HG02852 (cell line): ENCODE results near the gene FGGY.
A peak's percentile ranks its signal among the peaks of the same experiment; 100 is the strongest.
"Not testable (repeated sequence)": the region's sequence is repeated elsewhere in the genome, so short reads cannot be mapped to it uniquely, and the experiment has no call there.

Source experiments
- ATAC-seq: cut with Tn5 transposase; IDR thresholded peaks from one replicate; pipeline ENCODE4 v1.9.1; 2021; ENCODE audit warnings: mild to moderate bottlenecking, moderate library complexity; ENCODE audit not compliant: unreplicated experiment

Gene FGGY

GRCh38 chr1:59565611-59566410 is 268.9 kb downstream of the FGGY start:
- no peak for ATAC-seq

DNA sequence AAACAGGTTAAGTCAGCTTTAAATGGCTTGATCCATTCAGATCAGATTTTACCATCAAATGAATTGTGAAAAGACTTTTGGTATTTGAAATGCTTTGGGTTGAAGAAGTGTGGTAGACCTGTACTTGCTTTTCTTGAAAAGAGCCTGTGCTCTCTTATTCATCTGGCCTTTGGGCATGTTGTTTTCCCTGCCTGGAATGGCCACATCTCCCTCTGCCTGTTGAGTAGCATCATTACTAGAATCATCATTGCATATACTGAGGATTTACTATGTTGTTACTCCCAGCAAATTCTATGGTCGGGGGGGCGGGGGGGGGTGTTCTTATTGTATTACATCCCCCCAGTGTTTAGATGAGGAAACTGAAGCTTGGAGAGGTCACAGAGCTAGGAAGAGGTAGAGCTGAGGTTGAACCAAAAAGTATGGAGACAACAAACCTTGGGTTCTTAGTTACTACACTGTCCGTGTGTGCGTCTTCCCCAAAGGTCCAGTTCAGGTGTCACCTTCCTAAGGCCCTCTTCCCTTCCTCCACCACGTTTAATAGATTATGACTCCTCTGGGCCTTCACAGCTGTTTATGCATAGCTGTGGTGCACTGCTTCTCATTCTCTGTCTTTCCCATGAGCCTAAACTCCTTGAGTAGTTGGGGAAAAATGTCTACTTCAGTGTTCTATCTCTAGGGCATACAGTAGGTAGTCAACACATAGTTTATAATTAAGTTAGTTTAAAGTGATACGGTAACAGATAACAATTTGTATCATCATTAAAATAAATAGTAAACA is 271.5 kb downstream of the FGGY start:
- no peak for ATAC-seq

GRCh38 chr1:59569198-59569597 is 272.3 kb downstream of the FGGY start:
- ATAC-seq, result no peak

DNA sequence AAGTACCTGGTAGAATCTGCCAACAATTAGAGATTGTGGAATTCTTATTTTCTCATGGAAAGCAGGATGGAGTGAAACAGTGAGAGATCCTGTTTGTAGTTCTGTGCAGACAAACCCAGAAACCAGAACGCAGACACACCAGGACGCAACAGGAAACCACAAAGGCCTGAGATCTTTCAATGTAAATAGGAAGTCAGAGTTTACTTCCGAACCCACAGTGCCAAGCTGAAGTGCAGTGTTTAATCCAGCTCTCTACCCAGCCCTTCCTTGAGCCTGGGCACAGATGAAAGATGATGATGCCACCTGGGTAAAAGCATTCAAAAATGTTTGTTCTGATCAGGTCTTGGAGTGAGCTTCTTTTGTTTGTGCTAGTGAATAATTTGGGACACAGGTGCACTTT is 273.6 kb downstream of the FGGY start:
- peak; percentile 66 for ATAC-seq

- no peak for ATAC-seq
Measured at GRCh38 chr1:59574085-59574484, 277.2 kb downstream of the FGGY start.

- ATAC-seq, result peak; percentile 78
Measured at GRCh38 chr1:59577774-59578173, 280.9 kb downstream of the FGGY start.

DNA sequence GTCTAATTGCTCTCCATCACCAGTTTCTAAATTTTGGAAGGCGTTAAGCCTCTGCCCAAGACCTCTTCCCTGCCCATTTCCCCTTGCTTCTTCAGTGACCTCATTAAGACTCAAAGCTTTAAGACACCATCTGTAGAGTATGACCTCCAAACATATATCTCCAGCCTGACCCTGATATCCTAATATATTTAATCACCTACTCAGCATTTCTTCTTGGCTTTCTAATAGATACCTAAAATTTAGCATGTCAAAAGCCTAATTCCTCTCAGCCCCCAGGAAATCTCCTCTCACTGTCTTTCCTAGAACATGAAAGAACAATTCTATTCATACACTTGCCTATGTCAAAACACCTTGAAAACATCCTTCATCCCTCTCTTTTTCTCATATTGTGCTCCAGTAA is 282.3 kb downstream of the FGGY start:
- ATAC-seq, result no peak

- ATAC-seq, result no peak
Measured at GRCh38 chr1:59580257-59580656, 283.4 kb downstream of the FGGY start.

- ATAC-seq, result not testable (repeated sequence)
Measured at GRCh38 chr1:59592410-59592809, 295.5 kb downstream of the FGGY start.

DNA sequence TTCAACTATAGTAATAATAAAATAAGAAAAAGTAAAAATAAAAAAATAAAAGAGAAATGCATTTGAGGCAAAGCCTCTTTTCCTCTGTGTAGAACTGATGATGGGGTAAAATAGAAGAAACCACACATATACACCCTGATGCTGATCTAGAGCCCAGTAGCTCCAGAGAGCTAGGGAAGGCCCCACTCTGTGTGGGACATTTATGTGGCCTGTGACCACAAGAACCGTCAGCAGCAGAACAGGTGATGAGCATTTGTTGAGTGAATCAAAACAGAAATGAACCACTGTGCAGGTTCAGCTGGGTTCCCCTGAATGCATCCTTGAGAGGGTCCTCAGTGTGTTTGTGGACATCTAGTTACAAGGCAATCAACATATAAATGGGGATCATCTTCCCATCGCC is 296.0 kb downstream of the FGGY start:
- no peak for ATAC-seq

DNA sequence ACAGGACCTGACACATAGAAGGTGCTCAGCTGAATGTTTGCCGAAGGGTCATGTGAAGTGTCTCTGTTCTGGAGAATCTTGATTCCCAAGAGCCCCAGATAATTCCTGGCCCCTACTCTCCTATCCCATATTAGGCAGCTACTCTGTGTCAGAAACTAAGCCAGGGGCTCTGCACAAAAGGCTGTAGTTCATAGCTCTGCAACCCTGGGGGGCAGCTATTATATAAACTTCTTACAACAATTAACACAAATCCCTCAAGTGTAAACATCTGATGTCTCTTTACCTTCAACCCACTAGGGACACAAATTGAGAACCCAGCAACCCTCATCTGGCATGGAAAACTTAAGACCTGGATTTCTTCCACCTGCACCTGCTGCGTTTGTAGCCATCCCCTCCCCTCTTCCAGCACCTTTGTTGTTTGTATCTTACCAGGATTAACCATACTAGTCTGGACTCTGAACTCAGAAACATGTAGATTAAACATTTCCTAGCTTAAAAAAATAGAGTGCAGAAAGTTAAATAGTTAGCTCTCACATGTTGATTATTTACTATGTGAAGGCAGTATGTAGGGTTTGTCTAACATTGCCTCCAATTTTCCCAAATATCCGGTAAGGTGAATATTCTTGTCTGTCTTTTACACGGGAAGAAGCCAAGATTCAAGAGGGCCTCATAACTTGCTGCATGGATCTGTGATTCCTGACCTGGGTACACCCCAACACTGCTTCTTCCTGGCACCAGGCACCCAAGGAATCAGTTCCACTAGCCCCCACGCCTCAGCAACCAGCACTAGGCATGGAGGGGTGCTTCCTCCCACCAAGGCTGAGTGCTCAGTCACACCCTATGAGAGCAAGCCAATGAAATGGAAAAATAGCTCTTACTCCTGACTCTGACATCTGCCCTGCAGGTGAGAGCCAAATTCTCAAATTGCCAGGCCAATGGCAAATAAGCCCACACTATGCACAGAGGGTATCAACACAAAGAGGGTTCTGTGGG is 297.2 kb downstream of the FGGY start:
- no peak for ATAC-seq

GRCh38 chr1:59595774-59596173 is 298.9 kb downstream of the FGGY start:
- no peak for ATAC-seq

DNA sequence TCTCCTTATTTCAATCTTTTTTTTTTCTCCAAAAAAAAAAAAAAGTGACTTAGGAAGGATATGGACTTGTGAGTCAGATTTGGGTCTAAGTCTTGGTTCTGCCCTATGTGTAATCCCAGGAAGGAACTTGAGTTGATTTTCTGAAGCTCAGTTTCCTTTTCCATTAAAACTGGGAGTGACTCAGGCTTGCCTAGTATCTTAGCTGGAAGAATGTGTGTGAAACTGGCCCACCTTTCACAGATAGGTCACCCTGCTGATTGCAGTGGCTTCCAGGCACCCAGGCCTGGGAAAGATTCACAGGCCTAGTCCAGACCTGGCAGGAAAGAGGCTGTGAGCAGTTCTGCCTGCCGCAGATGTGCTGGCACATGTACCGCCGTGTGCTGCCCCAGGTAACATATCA is 299.5 kb downstream of the FGGY start:
- ATAC-seq, result no peak

DNA sequence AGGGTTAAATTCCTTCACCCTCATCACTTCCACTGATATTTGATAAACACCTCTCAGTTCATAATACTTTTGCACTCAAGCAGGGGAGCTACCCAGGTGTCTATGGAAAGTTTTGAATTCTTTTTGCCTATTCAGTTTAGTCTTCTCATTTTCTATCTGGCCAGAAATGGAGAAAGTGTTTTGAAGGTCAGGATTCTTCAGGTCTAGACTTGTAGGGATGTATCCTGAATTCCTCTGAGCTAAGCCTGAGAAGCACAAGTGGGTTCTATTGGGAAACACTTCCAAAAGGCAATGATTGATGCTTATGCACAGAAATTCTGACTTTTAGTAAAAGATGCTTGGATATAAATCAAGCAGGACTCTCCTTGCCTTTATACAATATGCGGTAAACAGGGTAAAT is 300.1 kb downstream of the FGGY start:
- ATAC-seq, result no peak

GRCh38 chr1:59597420-59598119 is 300.7 kb downstream of the FGGY start:
- ATAC-seq, result no peak

- no peak for ATAC-seq
Measured at GRCh38 chr1:59598120-59598440, 301.2 kb downstream of the FGGY start.

DNA sequence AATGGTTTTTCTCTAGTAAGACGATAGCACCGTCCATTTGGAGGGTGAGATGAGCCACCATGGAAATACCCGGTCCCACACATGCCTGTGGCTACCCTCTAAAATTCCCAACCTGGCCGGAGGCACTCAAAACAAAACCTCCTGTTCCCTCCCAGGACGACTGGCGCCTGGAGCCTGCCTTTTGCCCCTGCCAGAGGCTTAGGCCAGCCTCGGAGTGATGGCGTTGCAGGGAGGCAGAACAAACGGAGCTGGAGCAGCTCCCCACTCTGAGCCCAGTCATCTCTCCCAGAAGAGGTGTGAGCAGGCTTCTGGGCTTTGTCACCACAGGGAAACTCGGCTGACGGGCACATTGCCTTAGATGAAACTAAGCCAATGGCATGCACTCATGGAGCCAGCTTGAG is 304.1 kb downstream of the FGGY start:
- no peak for ATAC-seq

- no peak for ATAC-seq
Measured at GRCh38 chr1:59601811-59602210, 304.9 kb downstream of the FGGY start.

DNA sequence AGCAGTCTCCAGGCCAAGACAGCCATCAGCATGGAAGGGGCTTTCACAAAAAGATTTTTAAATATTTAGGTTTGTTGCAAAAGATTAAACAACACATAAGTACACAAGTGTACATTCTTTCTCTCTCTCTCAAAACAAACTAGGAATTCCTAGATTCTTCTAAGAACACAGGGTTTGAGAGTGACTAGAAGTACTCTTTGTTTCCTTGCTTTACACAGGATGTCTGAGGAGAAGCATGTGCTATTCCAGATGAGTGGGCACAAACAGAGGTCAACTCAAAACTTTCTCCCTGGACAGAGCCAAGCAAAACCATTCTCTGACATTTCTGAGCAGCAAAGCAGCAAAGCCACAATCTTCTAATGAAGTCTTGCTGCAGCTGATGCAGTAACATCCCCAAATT is 307.3 kb downstream of the FGGY start:
- ATAC-seq, result no peak

GRCh38 chr1:59605184-59605583 is 308.3 kb downstream of the FGGY start:
- no peak for ATAC-seq

DNA sequence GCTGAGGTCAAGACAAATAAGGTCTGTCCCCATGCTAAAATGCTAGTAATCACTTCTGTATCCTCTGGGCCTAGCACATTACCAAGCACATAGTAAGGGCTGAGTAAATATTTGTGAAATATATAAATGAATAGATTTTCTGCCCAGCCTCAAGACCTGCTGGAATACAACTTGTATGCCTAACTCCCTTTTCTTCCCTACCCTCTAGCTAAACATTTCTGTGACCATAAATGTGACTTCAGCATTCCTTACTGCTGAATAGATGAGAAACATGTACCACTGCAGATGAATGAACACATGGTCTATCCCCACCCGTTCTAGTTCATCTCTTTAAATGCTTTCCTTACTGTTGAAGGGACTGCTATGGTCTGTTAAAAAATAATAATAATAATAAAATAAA is 308.9 kb downstream of the FGGY start:
- ATAC-seq, result no peak
